Measurements from ENCODE around the gene QRICH2.

DNA sequence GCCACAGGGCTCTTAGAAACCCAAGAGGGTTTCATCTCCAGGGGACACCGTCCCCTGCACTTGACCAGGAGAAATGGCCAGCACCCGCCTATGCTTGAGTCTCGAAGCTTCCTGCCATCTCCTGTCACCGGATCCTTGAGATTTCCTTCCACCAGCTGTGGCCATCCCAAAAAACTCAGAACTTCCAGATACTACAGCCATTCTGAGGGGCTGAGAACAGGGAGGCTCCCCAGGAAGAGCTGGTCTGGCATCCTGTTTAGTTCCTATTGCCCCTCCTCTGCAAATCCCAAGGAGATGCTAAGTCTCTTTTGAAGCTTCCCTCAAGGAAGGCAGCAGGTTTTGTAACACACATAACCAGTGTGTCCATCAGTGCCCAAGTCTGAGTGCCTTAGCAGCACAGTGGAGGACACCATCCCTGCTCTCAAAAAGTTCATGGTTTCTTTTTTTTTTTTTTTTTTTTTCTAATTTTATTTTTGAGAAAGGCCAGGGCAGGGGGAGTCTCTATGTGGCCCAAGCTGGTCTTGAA is 41.0 kb downstream of the QRICH2 start:
- TF ChIP-seq, protein P1, sequence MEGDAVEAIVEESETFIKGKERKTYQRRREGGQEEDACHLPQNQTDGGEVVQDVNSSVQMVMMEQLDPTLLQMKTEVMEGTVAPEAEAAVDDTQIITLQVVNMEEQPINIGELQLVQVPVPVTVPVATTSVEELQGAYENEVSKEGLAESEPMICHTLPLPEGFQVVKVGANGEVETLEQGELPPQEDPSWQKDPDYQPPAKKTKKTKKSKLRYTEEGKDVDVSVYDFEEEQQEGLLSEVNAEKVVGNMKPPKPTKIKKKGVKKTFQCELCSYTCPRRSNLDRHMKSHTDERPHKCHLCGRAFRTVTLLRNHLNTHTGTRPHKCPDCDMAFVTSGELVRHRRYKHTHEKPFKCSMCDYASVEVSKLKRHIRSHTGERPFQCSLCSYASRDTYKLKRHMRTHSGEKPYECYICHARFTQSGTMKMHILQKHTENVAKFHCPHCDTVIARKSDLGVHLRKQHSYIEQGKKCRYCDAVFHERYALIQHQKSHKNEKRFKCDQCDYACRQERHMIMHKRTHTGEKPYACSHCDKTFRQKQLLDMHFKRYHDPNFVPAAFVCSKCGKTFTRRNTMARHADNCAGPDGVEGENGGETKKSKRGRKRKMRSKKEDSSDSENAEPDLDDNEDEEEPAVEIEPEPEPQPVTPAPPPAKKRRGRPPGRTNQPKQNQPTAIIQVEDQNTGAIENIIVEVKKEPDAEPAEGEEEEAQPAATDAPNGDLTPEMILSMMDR (IDR thresholded peaks at IDR 0.05): no peak
- TF ChIP-seq POLR2AphosphoS5 (IDR thresholded peaks at IDR 0.05): no peak
